Activated CD8-positive, alpha-beta T cell treated with anti-CD3 and anti-CD28 coated beads, Interleukin-2, amount 10 ng/mL, durations not matched to agents 7 days and 5 days (primary cell): ENCODE results near the gene IL18R1. TPM values are rescaled to one million over a fixed set of nuclear protein-coding genes. Genes with fewer than 3 reads are reported as not detected.

Experiments used
- ATAC-seq: fragments of 150-1000 bp; cut with Tn5 transposase; one replicate; pipeline ENCODE4 v1.10.0; 2021; ENCODE audit warnings: moderate library complexity
- CTCF ChIA-PET: fragments of 350-600 bp; sonication (Branson Sonifier 250); formaldehyde crosslinking; loops from one replicate; lab custom pipeline; 2021; ENCODE audit warnings: antibody characterized with exemption; lab: Charles Lee
- POLR2A ChIA-PET: fragments of 350-600 bp; sonication (Branson Sonifier 250); formaldehyde crosslinking; loops from one replicate; lab custom pipeline; 2021; ENCODE audit warnings: antibody characterized with exemption; lab: Charles Lee
- DNase-seq: peaks from one replicate; pipeline ENCODE4 v3.0.0-alpha.2; 2020
- H3K27ac Mint-ChIP-seq: one replicate; pipeline ENCODE4 v1.8.0; 2021; ENCODE audit warnings: mild to moderate bottlenecking, mixed read lengths
- H3K27me3 Mint-ChIP-seq: one replicate; pipeline ENCODE4 v1.8.0; 2021; ENCODE audit warnings: low read depth, mixed read lengths
- H3K36me3 Mint-ChIP-seq: one replicate; pipeline ENCODE4 v1.8.0; 2021; ENCODE audit warnings: low read depth, mixed read lengths
- H3K4me1 Mint-ChIP-seq: one replicate; pipeline ENCODE4 v1.8.0; 2021; ENCODE audit warnings: low read depth, mixed read lengths
- H3K4me3 Mint-ChIP-seq: one replicate; pipeline ENCODE4 v1.8.0; 2021; ENCODE audit warnings: mild to moderate bottlenecking, mixed read lengths
- H3K9me3 Mint-ChIP-seq: one replicate; pipeline ENCODE4 v1.8.0; 2022; ENCODE audit warnings: mixed read lengths; ENCODE audit not compliant: insufficient read depth
- total RNA-seq, 2 experiments: library from RNA; stranded (reverse); gene quantifications; one replicate each; pipeline ENCODE4 v1.2.3, GENCODE V29; 2021

Gene IL18R1
- total RNA-seq, 2 experiments from 2014 or later: 50.2 to 53.1 TPM

DNA sequence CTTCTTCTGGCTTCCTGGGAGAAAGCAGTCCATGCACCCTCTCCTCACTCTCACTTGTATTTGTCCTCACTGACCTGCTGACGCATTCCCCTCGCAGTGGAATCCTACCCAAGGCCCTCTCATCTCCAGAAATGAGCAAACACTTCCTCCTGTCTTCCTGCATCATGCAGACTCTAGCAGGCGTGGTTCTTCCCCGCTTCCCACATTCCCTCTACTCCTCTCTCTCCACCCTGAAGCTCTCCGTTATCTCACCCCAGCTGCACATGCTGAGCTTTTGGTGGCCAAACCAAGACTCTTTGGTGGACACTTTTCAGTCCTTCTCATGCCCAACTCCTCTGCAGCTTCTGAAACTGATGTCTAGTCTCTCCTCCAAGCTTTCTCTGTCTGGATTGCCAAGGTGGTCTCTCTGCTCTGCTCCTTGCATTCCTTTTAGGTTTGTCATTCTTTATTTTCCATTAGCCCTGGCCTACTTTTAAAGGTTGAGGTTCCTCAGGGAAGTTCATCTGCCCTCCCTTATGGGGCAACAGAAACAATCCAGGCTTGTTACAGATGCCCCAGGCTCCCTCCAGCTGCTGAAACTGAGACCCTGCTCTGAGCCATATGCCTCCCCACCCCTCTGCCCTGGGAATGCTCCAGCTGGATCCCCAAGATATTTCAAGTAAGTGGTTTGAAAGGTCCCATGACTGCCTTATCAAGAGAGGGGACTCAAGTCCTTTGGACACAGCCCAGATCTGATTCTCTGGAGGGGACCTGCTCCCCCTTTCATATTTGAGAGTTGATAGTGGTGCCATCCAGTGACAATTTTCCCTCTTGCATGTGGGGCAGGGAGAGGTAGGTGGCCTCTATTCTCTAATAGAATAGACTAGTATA, 66.5 kb downstream of the IL18R1 start:
- ChIA-PET CTCF (interaction anchor here (1.2 to 4.4 kb wide), 7 partner anchors 21 to 182 kb away, joined by 3 to 39 read pairs (median 3); no protein-coding TSS in a partner anchor), POLR2A (no interaction called here)
- Mint-ChIP-seq H3K9me3 (peaks cover 3% of the 10 kb centered on the region), H3K36me3 (peaks cover 84% of the 10 kb centered on the region), H3K4me3 (peak overlapping the region; percentile 1), H3K4me1 (peaks cover 84% of the 10 kb centered on the region), H3K27ac (peak overlapping the region; percentile 62), H3K27me3 (no peaks in the 10 kb centered on the region)
- ATAC-seq (no peak), DNase-seq (no peak)

DNA sequence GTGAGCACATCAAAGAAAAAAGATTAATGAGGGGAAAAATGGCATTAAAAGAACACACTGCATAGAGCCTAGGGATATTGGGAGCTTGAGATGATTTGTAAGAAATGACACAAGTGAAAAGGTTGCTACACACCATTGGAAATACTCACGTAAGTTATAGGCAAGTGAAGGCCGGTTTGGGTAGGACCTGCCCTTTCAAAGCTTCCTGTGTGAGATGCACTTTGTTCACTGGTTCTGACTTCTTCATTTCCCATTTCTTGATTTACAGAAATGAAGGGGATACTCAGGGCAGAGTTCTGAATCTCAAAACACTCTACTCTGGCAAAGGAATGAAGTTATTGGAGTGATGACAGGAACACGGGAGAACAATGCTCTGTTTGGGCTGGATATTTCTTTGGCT, 67.3 kb downstream of the IL18R1 start, which contains the start of gene IL18RAP:
TSS of gene IL18RAP (plus strand) at position 251 of the 400 bp plus-strand sequence. CDS start at position 369, 118 bp downstream.
- Mint-ChIP-seq H3K9me3 (peaks cover 6% of the 10 kb centered on the region), H3K36me3 (peaks cover 84% of the 10 kb centered on the region), H3K4me1 (peaks cover 82% of the 10 kb centered on the region), H3K4me3 (peak within 1 kb of the TSS; percentile 1), H3K27ac (peak within 1 kb of the TSS; percentile 62), H3K27me3 (no peaks in the 10 kb centered on the region)
- ChIA-PET CTCF (interaction anchor here (1.2 to 4.4 kb wide), 6 partner anchors 20 to 182 kb away, joined by 3 to 39 read pairs (median 3); no protein-coding TSS in a partner anchor), POLR2A (no interaction called here)
- DNase-seq (no peak), ATAC-seq (no peak)

DNA sequence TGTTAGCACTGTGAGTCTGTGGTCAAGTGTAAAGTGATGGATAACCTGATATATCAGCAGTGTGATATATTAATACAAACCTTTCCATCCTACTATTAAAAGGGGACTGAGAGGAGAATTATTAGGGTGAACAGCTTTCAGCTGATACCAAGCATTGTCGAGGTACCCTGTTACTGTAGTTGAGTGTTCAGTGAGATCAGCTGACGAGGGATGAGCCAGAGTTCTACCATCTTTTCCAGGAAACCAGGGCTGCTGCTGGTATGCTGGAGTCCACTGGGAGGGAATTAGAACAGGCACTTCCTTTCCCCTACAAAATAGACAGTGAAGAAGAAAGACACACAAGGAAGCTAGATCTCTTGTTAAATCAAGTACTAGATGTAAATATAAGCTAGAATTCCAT, 67.8 kb downstream of the IL18R1 start:
- H3K36me3 Mint-ChIP-seq: peaks cover 88% of the 10 kb centered on the region
- ChIA-PET CTCF (interaction anchor here (1.1 to 4.4 kb wide), 7 partner anchors 20 to 182 kb away, joined by 3 to 39 read pairs (median 3); partner anchors contain the start of gene IL18R1), POLR2A (no interaction called here)
- H3K4me1 Mint-ChIP-seq: peaks cover 82% of the 10 kb centered on the region
- H3K27me3 Mint-ChIP-seq: no peaks in the 10 kb centered on the region
- no peak overlapping the region for H3K4me3 Mint-ChIP-seq
- no peak overlapping the region for H3K27ac Mint-ChIP-seq
- ATAC-seq (no peak), DNase-seq (no peak)
- H3K9me3 Mint-ChIP-seq: peaks cover 7% of the 10 kb centered on the region

DNA sequence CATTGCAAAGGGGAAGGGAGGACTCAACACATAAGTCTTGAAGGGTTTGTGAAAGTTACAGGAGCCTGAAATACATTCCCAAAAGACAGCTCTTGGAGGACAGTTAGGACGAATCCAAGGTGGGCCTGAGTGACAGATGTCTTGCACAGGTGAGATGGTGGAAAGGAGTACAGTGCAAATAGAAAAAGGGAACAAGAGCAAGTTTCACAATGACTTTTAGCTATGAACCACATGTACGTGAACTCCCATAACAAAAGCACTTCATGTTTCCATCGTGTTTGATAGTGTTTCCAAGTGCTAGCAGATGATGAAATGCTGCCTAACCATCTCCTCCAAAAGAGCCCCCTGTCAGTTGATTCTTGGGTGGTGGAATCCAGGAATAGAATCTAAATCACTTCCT, 69.2 kb downstream of the IL18R1 start:
- H3K4me3 Mint-ChIP-seq: no peak overlapping the region
- ATAC-seq: no peak

DNA sequence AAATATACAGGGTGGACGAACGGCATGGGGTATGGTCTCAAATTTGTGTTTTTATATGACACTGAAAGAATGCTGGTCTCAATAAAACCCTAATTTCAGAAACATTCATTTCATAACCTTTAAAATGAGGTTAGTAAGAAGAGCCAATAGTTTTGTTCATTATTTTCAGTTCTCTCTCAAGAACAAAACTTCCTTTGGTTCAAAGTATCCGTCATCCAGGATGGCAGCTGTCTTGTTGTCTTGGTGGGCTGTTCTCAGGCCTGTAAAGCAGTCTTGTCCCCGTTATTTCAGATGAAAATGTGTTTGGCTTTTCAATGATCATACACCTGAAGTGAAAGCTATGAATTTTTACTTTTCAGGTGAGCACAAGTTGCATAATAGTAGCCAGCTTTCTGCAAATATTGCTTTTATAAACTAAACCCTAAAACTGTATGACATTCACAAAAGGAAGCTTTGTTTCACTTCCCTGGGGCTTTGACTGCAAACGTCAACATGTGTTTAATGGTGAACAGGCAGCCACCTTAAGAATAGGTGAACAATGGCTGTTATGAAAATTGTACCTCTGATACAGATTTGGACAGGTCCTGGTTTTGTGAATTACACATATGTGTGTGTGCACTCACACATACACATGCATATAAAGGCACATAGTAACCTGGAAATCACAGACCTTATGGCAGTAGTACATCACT, 70.0 kb downstream of the IL18R1 start:
- H3K4me1 Mint-ChIP-seq: peaks cover 80% of the 10 kb centered on the region
- ATAC-seq: no peak
- CTCF ChIA-PET: interaction anchor here (1.3 to 4.4 kb wide), 6 partner anchors 8 to 185 kb away, joined by 3 to 39 read pairs (median 8); partner anchors contain the start of gene IL18R1

More for the DNA sequence above, 69.2 kb downstream of the IL18R1 start:
- ChIA-PET POLR2A (no interaction called here), CTCF (interaction anchor here (1.0 to 4.4 kb wide), 6 partner anchors 9 to 184 kb away, joined by 3 to 39 read pairs (median 6); partner anchors contain the start of gene IL18R1)
- Mint-ChIP-seq H3K27ac (peak overlapping the region; percentile 46), H3K36me3 (peaks cover 94% of the 10 kb centered on the region), H3K4me1 (peaks cover 81% of the 10 kb centered on the region), H3K9me3 (peaks cover 12% of the 10 kb centered on the region), H3K27me3 (no peaks in the 10 kb centered on the region)
- DNase-seq: no peak

DNA sequence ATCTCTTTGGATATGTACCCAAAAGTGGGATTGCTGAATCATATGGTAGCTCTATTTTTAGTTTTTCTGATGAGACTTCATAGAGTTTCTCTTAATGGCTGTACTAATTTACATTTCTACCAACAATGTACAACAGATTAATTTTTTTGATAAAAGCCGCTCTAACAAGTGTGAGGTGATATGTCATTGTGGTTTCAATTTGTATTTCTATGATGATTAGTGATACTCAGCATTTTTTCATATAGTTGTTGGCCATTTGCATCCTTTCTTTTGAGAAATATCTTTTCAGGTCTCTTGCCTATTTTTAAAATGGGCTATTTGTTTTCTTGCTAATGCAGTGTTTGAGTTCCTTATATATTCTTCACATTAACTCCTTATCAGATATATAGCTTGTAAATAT, 71.7 kb downstream of the IL18R1 start:
- ChIA-PET POLR2A (no interaction called here), CTCF (interaction anchor here (0.9 to 4.5 kb wide), 5 partner anchors 9 to 187 kb away, joined by 3 to 38 read pairs (median 5); no protein-coding TSS in a partner anchor)
- DNase-seq (no peak), ATAC-seq (no peak)
- Mint-ChIP-seq H3K27me3 (no peaks in the 10 kb centered on the region), H3K4me3 (no peak overlapping the region), H3K27ac (no peak overlapping the region), H3K36me3 (peaks cover 92% of the 10 kb centered on the region), H3K4me1 (peaks cover 74% of the 10 kb centered on the region), H3K9me3 (peaks cover 10% of the 10 kb centered on the region)

More for the DNA sequence above, 70.0 kb downstream of the IL18R1 start:
- no peaks in the 10 kb centered on the region for H3K27me3 Mint-ChIP-seq
- POLR2A ChIA-PET: no interaction called here
- no peak overlapping the region for H3K27ac Mint-ChIP-seq
- DNase-seq: no peak
- H3K9me3 Mint-ChIP-seq: peaks cover 10% of the 10 kb centered on the region
- no peak overlapping the region for H3K4me3 Mint-ChIP-seq
- H3K36me3 Mint-ChIP-seq: peaks cover 94% of the 10 kb centered on the region

DNA sequence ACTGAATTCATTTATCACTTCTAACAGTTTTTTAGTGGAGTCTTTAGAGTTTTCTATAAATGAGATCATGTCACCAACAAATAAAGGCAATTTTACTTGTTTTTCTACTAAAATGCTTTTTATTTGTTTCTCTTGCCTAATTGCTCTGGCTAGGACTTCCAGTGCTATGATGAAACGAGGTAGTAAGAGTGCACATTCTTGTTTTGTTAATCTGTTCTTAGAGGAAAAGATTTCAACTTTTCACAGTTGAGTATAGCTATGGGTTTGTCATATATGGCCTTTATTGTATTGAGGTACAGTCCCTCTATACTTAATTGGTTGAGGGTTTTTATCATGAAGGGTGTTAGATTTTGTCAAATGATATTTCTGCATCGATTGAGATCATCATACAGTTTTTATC, 73.0 kb downstream of the IL18R1 start:
- peaks cover 10% of the 10 kb centered on the region for H3K9me3 Mint-ChIP-seq
- H3K4me3 Mint-ChIP-seq: no peak overlapping the region
- DNase-seq: no peak
- H3K27ac Mint-ChIP-seq: no peak overlapping the region
- ATAC-seq: no peak
- H3K27me3 Mint-ChIP-seq: no peaks in the 10 kb centered on the region
- ChIA-PET CTCF (interaction anchor here (4.5 kb wide), 1 partner anchor 14 kb away, joined by 38 read pairs; no protein-coding TSS in a partner anchor), POLR2A (no interaction called here)
- peaks cover 68% of the 10 kb centered on the region for H3K4me1 Mint-ChIP-seq
- H3K36me3 Mint-ChIP-seq: peaks cover 89% of the 10 kb centered on the region

DNA sequence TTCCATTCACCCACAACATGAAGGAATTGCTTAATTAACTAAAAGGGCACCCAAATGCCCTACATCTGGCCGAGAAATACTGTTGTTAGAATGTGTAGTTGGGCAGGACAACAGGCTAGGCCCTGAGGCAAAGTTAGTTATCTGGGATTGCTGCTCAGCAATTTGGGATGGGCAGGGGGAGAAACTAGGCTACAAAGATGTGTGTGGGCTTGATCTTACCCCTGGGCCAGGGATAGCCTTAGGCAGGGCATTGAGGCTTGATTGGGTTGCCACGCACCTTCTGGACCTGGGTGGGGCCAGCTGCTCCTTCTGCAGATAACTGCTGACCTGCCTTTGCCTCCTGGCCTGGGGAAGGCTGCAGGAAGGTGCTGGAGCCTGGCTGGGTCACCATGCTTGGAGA, 76.8 kb downstream of the IL18R1 start:
- no peak overlapping the region for H3K4me3 Mint-ChIP-seq
- no peak overlapping the region for H3K27ac Mint-ChIP-seq
- ChIA-PET POLR2A (no interaction called here), CTCF (interaction anchor here (4.7 kb wide), 1 partner anchor 11 kb away, joined by 25 read pairs; no protein-coding TSS in a partner anchor)
- peaks cover 10% of the 10 kb centered on the region for H3K9me3 Mint-ChIP-seq
- DNase-seq: no peak
- H3K36me3 Mint-ChIP-seq: peaks cover 88% of the 10 kb centered on the region
- ATAC-seq: no peak
- no peaks in the 10 kb centered on the region for H3K27me3 Mint-ChIP-seq
- peaks cover 69% of the 10 kb centered on the region for H3K4me1 Mint-ChIP-seq

DNA sequence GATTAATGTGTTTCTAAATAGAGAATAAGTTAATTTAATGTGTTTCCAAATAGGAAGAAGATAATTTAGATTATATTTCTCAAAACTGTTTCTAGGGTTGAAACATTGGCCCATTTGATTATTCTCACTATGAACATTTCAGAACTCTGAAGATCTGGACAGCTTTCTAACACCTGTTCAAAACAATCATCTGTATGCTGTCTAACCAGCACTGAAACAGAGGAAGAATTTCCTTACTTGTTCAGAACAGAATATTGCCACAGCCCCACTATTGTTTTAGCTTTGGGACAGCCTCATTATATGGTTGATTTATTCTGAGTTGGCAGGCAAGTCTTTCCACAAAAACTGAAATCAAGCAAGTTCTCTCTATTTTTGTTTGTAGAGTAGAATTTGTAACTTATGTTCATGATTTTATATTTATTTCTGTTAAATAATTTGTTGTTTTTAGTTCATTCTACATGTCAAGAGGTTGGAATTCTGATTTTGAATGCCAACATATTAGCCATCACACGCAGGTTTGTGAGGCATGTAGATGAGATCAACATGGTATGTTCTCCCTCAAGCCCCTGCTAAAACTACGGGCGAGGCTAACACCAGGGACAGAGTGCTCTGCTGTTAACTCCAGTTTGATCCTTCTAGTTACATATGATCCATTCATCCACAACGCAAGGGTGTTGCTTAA, 78.5 kb downstream of the IL18R1 start:
- no peak for DNase-seq
- POLR2A ChIA-PET: no interaction called here
- Mint-ChIP-seq H3K27me3 (no peaks in the 10 kb centered on the region), H3K9me3 (peaks cover 6% of the 10 kb centered on the region), H3K4me3 (no peak overlapping the region), H3K4me1 (peaks cover 60% of the 10 kb centered on the region), H3K27ac (no peak overlapping the region), H3K36me3 (peaks cover 71% of the 10 kb centered on the region)
- no peak for ATAC-seq
- CTCF ChIA-PET: interaction anchor here (1.2 to 4.7 kb wide), 5 partner anchors 9 to 193 kb away, joined by 4 to 25 read pairs (median 5); no protein-coding TSS in a partner anchor

DNA sequence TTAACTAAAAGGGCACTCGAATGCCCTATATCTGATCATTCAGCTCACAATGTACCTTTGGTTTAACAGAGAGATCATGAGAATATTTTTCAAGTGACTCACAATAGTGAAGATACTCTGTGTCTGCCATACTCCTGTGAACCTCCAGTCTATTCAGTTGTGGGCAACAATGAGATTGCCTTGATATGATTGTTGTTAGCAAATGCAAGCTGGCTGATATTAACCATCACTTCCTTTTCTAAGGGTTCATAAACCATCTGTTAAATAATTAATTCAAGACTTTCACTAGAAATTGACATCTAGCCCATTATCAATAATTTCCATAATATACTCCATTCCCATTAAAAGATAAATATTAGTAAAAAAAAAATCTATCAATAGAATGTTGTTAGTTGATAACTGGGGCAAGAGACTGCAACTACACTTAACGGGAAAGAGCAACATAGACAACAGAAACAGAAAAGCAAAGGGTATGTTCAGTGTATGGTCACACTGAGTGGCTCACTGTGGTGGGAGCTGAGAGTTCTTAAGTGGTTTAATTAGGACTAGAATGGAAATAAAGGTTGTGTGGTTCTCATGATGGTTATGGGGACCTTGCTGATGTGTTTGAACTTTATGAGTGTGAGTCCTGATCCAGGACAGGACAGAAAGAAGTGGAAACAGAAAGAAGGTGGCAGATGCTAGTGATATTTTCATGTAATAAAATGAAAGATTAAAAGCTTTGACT, 79.2 kb downstream of the IL18R1 start:
- H3K27ac Mint-ChIP-seq: peak overlapping the region; percentile 28
- no peak overlapping the region for H3K4me3 Mint-ChIP-seq
- peaks cover under 1% of the 10 kb centered on the region for H3K9me3 Mint-ChIP-seq
- H3K4me1 Mint-ChIP-seq: peaks cover 54% of the 10 kb centered on the region
- H3K36me3 Mint-ChIP-seq: peaks cover 63% of the 10 kb centered on the region
- no peaks in the 10 kb centered on the region for H3K27me3 Mint-ChIP-seq
- ChIA-PET CTCF (interaction anchor here (1.0 to 4.7 kb wide), 5 partner anchors 8 to 194 kb away, joined by 4 to 25 read pairs (median 5); partner anchors contain the start of gene IL18R1), POLR2A (no interaction called here)
- ATAC-seq (no peak), DNase-seq (no peak)
